OCI-LY3 (cell line): ENCODE results near the gene ST8SIA4.

Experiments
- H2AFZ ChIP-seq: fragments of 200-600, 300-600 bp; shearing (Covaris generic); 2 replicates; pipeline ENCODE4 v1.6.0; 2014; ENCODE audit warnings: antibody characterized with exemption, low read depth, low read length
- H3K27ac ChIP-seq: fragments of 200-600, 300-600 bp; sonication (generic); 2 replicates; pipeline ENCODE4 v1.5.1; 2014; ENCODE audit warnings: mild to moderate bottlenecking, low read length, moderate library complexity, mixed read lengths
- H3K27me3 ChIP-seq: fragments of 200-600, 300-600 bp; sonication (generic); 2 replicates; pipeline ENCODE4 v1.6.1; 2014; ENCODE audit warnings: low read depth, low read length, mixed read lengths
- H3K36me3 ChIP-seq: fragments of 200-600, 300-600 bp; sonication (generic); replicated peaks from 2 replicates; pipeline ENCODE3; 2014; ENCODE audit warnings: low read depth, low read length, mixed read lengths
- H3K4me1 ChIP-seq: fragments of 300-600, 200-600 bp; sonication (generic); 2 replicates; pipeline ENCODE4 v1.6.1; 2014; ENCODE audit warnings: low read length, mixed read lengths
- H3K4me2 ChIP-seq: fragments of 200-600, 300-600 bp; sonication (generic); 2 replicates; pipeline ENCODE4 v1.6.1; 2014; ENCODE audit warnings: low read length, mixed read lengths
- H3K4me3 ChIP-seq: fragments of 300-600, 200-600 bp; sonication (generic); 2 replicates; pipeline ENCODE4 v1.5.1; 2014; ENCODE audit warnings: antibody characterized with exemption, mild to moderate bottlenecking, low read length, moderate library complexity
- H3K79me2 ChIP-seq: fragments of 300-600, 200-600 bp; shearing (Covaris generic); 2 replicates; pipeline ENCODE4 v1.6.1; 2014; ENCODE audit warnings: mild to moderate bottlenecking, low read length, mixed read lengths
- H3K9ac ChIP-seq: fragments of 300-600, 200-600 bp; shearing (Covaris generic); 2 replicates; pipeline ENCODE4 v1.6.0; 2014; ENCODE audit warnings: mild to moderate bottlenecking, low read length, moderate library complexity
- H3K9me3 ChIP-seq: fragments of 200-600, 300-600 bp; shearing (Covaris generic); 2 replicates; pipeline ENCODE4 v1.6.1; 2014; ENCODE audit warnings: low read length, mixed read lengths; ENCODE audit not compliant: insufficient read depth
- H4K20me1 ChIP-seq: fragments of 200-600, 300-600 bp; sonication (generic); 2 replicates; pipeline ENCODE4 v1.6.1; 2016; ENCODE audit warnings: low read length, mixed read lengths; ENCODE audit not compliant: insufficient read depth
- EZH2phosphoT487 ChIP-seq: fragments of 200-600 bp; shearing (Covaris generic); IDR thresholded peaks from 2 replicates; pipeline ENCODE4 v1.6.1; 2018; ENCODE audit warnings: antibody characterized with exemption, mixed run types, low read depth
- TF ChIP-seq, protein P1 (sequence below): fragments of 200-600, 300-600 bp; sonication (generic); IDR thresholded peaks from 2 replicates; pipeline ENCODE4 v1.5.1; 2014; ENCODE audit warnings: antibody characterized with exemption, low read length, low read depth

ST8SIA4 gene

DNA sequence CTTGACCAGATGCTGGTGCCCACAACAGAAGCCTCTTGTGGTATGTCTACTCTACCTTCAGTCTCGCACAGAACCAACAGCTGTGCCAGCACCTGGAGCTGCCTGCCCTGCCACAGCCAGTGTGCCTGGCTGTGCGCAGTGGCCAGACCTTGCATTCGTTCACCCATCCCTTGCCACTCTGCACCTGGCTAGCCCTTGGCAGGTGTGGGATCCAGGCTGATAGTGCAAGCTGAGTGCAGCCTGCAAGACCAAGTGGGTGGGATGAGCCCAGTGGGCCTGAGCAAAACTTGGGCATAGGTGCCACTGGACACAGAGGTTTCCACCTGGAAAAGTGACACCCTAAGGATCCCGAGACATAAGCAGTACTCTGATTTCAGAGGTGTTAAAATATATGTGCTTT is 108.2 kb downstream of the ST8SIA4 start:
- Histone ChIP-seq H3K4me2 (no peak overlapping the region), H3K4me1 (peaks cover 23% of the 10 kb centered on the region), H3K27ac (no peak overlapping the region), H3K9me3 (no peaks in the 10 kb centered on the region; the same call in 1 of the 2 replicates), H3K36me3 (no peaks in the 10 kb centered on the region), H3K27me3 (no peaks in the 10 kb centered on the region), H2AFZ (no peak overlapping the region), H3K4me3 (no peak overlapping the region), H3K9ac (no peak overlapping the region), H4K20me1 (no peaks in the 10 kb centered on the region), H3K79me2 (no peaks in the 10 kb centered on the region)
- no peak for TF ChIP-seq EZH2phosphoT487
- TF ChIP-seq, protein P1, sequence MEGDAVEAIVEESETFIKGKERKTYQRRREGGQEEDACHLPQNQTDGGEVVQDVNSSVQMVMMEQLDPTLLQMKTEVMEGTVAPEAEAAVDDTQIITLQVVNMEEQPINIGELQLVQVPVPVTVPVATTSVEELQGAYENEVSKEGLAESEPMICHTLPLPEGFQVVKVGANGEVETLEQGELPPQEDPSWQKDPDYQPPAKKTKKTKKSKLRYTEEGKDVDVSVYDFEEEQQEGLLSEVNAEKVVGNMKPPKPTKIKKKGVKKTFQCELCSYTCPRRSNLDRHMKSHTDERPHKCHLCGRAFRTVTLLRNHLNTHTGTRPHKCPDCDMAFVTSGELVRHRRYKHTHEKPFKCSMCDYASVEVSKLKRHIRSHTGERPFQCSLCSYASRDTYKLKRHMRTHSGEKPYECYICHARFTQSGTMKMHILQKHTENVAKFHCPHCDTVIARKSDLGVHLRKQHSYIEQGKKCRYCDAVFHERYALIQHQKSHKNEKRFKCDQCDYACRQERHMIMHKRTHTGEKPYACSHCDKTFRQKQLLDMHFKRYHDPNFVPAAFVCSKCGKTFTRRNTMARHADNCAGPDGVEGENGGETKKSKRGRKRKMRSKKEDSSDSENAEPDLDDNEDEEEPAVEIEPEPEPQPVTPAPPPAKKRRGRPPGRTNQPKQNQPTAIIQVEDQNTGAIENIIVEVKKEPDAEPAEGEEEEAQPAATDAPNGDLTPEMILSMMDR: no peak

DNA sequence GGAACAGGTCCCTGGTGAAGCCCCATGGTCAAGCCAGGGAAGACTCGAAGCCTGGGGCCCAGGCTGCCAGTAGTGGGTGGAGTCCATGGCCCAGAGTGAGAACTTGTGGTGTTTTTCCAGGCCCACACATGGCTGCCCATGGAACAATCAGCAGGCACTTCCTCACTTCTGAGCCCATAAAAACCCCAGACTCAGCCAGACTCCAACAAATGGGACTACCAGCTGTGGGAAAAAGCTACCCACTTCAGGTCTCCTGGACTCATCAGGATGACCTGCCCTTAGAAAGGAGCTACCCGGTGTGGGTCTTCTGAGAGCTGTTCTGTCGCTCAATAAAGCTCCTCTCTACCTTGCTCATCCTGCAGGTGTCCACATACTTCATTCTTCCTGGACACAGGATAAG is 108.9 kb downstream of the ST8SIA4 start:
- Histone ChIP-seq H3K27me3 (no peaks in the 10 kb centered on the region), H3K9ac (no peak overlapping the region), H3K27ac (no peak overlapping the region), H2AFZ (no peak overlapping the region), H3K36me3 (no peaks in the 10 kb centered on the region), H4K20me1 (no peaks in the 10 kb centered on the region), H3K4me2 (no peak overlapping the region), H3K4me3 (no peak overlapping the region), H3K79me2 (no peaks in the 10 kb centered on the region), H3K9me3 (no peaks in the 10 kb centered on the region; the same call in 1 of the 2 replicates), H3K4me1 (peaks cover 28% of the 10 kb centered on the region)
- TF ChIP-seq, protein P1: no peak
- TF ChIP-seq EZH2phosphoT487: no peak

DNA sequence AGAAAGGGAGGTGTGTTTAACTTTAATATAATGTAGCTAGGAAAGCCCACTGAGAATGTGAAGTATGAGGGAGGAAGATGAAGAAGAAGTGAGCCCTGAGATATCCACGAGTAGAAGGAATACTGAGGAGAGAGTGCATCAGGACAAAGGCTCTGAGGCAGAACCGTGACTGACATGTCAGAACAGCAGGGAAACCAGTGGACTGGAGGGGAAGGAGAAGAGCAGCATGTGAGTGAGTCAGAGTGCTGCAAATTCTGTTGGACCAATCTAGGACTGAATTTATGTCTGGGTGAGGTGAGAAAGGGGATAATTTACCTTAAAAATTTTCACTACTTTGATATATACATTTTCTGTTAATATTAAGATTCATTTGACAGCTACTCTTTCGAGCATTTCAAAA is 110.3 kb downstream of the ST8SIA4 start:
- Histone ChIP-seq H3K36me3 (no peaks in the 10 kb centered on the region), H3K9ac (no peak overlapping the region), H3K27ac (no peak overlapping the region), H4K20me1 (no peaks in the 10 kb centered on the region), H3K4me1 (peaks cover 42% of the 10 kb centered on the region), H3K4me3 (no peak overlapping the region), H3K79me2 (no peaks in the 10 kb centered on the region), H3K27me3 (no peaks in the 10 kb centered on the region), H2AFZ (no peak overlapping the region), H3K9me3 (no peaks in the 10 kb centered on the region; the same call in 1 of the 2 replicates), H3K4me2 (no peak overlapping the region)
- no peak for TF ChIP-seq EZH2phosphoT487
- TF ChIP-seq, protein P1: no peak

DNA sequence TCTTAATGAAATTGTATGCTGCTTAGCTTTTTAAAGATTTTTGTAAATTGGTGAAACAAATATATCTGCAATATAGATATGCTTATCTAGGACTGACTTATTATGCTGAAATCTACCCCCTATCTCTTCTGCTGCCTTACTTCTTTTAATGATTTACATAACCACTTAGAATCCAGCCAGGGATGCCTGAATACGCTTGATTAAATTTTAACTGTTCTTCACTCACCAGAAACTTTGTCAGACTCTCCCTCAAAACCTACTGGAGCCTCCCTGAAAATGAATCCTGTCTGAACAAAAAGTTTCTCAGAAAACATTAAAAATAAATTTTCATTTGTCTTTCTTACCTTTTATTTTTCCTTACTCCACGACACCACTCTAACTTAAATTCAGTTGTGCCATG is 111.7 kb downstream of the ST8SIA4 start:
- Histone ChIP-seq H3K4me1 (peaks cover 46% of the 10 kb centered on the region), H3K27me3 (no peaks in the 10 kb centered on the region), H3K9ac (no peak overlapping the region), H4K20me1 (no peaks in the 10 kb centered on the region), H3K9me3 (no peaks in the 10 kb centered on the region; the same call in 1 of the 2 replicates), H3K4me2 (peak overlapping the region; percentile 90), H2AFZ (no peak overlapping the region), H3K36me3 (no peaks in the 10 kb centered on the region), H3K79me2 (no peaks in the 10 kb centered on the region), H3K27ac (no peak overlapping the region), H3K4me3 (no peak overlapping the region)
- TF ChIP-seq, protein P1: no peak
- no peak for TF ChIP-seq EZH2phosphoT487
